ENCODE results near the gene TAF9B.
"Not testable (repeated sequence)": the region's sequence is repeated elsewhere in the genome, so short reads cannot be mapped to it uniquely, and the experiment has no call there.

Gene TAF9B

GRCh38 chrX:78119521-78120227, 19.8 kb downstream of the TAF9B start:
- intact Hi-C loops (cut with DNase I): no loop called here
- DNase-seq: no peak

- no peak for DNase-seq
- intact Hi-C loops (cut with DNase I): no loop called here
Observed at GRCh38 chrX:78118628-78119027, 20.8 kb downstream of the TAF9B start.

- intact Hi-C loops (cut with DNase I): no loop called here
- no peak for DNase-seq
Observed at GRCh38 chrX:78116766-78117165, 22.7 kb downstream of the TAF9B start.

GRCh38 chrX:78116365-78116764, 23.1 kb downstream of the TAF9B start:
- DNase-seq: no peak
- intact Hi-C loops (cut with DNase I): no loop called here

- no peak for DNase-seq
- intact Hi-C loops (cut with DNase I): no loop called here
Observed at GRCh38 chrX:78111140-78111931, 28.1 kb downstream of the TAF9B start.

- DNase-seq: no peak
- intact Hi-C loops (cut with DNase I): no loop called here
Observed at GRCh38 chrX:78109458-78109857, 30.0 kb downstream of the TAF9B start.

- DNase-seq: no peak
- intact Hi-C loops (cut with DNase I): no loop called here
Observed at GRCh38 chrX:78106651-78106986, 32.8 kb downstream of the TAF9B start.

GRCh38 chrX:78105944-78106650, 33.4 kb downstream of the TAF9B start:
- intact Hi-C loops (cut with DNase I): loop anchor here (2.0 kb wide), 1 partner anchor 33 kb away; the partner anchor contains the start of gene TAF9B
- DNase-seq: peak in 1 of 42 donors; percentile 1

- DNase-seq: peak in 38 of 42 donors; percentile 1 to 60 (median 28)
- intact Hi-C loops (cut with DNase I): loop anchor here (2.0 kb wide), 1 partner anchor 34 kb away; the partner anchor contains the start of gene TAF9B
Observed at GRCh38 chrX:78104447-78105176, 34.8 kb downstream of the TAF9B start.

GRCh38 chrX:78103623-78104446, 35.6 kb downstream of the TAF9B start, which contains the start of gene PGK1:
PGK1 (plus strand) TSS chrX:78104248; CDS start chrX:78104341, 93 bp downstream.
- intact Hi-C loops (cut with DNase I): loop anchor here (2.0 kb wide), 1 partner anchor 35 kb away; the partner anchor contains the start of gene TAF9B
- DNase-seq: peak; percentile 89 to 97 (median 94)

GRCh38 chrX:78103001-78103622, 36.3 kb downstream of the TAF9B start:
- DNase-seq: peak in 1 of 42 donors; percentile 1
- intact Hi-C loops (cut with DNase I): no loop called here

- intact Hi-C loops (cut with DNase I): no loop called here
- no peak for DNase-seq
Observed at GRCh38 chrX:78102091-78102490, 37.4 kb downstream of the TAF9B start.

GRCh38 chrX:78098108-78098507, 41.3 kb downstream of the TAF9B start:
- intact Hi-C loops (cut with DNase I): no loop called here
- DNase-seq: no peak

- no peak for DNase-seq
- intact Hi-C loops (cut with DNase I): no loop called here
Observed at GRCh38 chrX:78092296-78092695, 47.2 kb downstream of the TAF9B start.

GRCh38 chrX:78081413-78081812, 58.0 kb downstream of the TAF9B start:
- DNase-seq; intact Hi-C loops (cut with DNase I): not testable (repeated sequence)

Measured in head of caudate nucleus (tissue), 42 donors.